HL-60 (cell line): Measurements from ENCODE around the gene NDUFV2.

Experiments
- CTCF ChIP-seq: IDR thresholded peaks from one replicate; pipeline ENCODE4 v1.5.1; 2011; ENCODE audit warnings: low read length, control low read depth, inconsistent platforms; ENCODE audit not compliant: insufficient read depth
- GABPA ChIP-seq: IDR thresholded peaks from 2 replicates; pipeline ENCODE4 v1.6.1; 2012; ENCODE audit warnings: low read depth
- POLR2AphosphoS5 ChIP-seq: IDR thresholded peaks from 2 replicates; pipeline ENCODE4 v1.6.1; 2012; ENCODE audit warnings: low read depth
- REST ChIP-seq: IDR thresholded peaks from 2 replicates; pipeline ENCODE4 v1.6.1; 2012; ENCODE audit warnings: low read depth; ENCODE audit not compliant: insufficient replicate concordance
- SPI1 ChIP-seq: IDR thresholded peaks from 2 replicates; pipeline ENCODE4 v1.6.1; 2012; ENCODE audit warnings: low read depth, mild to moderate bottlenecking, borderline replicate concordance

GRCh38 chr18:9057646-9058045 lies 44.9 kb upstream of the NDUFV2 start:
- no peak for TF ChIP-seq CTCF
- no peak for TF ChIP-seq POLR2AphosphoS5
- no peak for TF ChIP-seq REST
- no peak for TF ChIP-seq GABPA
- TF ChIP-seq SPI1 = no peak
